Posterior vena cava (tissue), 2 donors: ENCODE measurements around the gene SOHLH1. TPM values are rescaled to one million over a fixed set of nuclear protein-coding genes. Genes with fewer than 3 reads are reported as not detected.

Experiments used
- DNase-seq: peaks from one replicate; pipeline ENCODE4 v3.0.0-alpha.2; 2020; ENCODE audit warnings: low spot score
- intact Hi-C, 2 donors: fragments of 100-400 bp; cut with DNase I; formaldehyde crosslinking; loops; one replicate each; pipeline versions ENCODE4 v1.14.1 to v1.14.2; 2022 to 2023
- total RNA-seq, 2 donors: library from RNA; stranded (reverse); fragmentation: NEBNext Ultra II Directional; extraction: Animal tissue kit (Norgen Biotek cat#: 25700); gene quantifications; one replicate each; pipeline ENCODE4 v1.2.1, GENCODE V29; 2021
- donor health status: DM: yes; HTN: yes; CAD: no.
- donor health status: DM: yes; HTN: yes; CAD: no.

The SOHLH1 gene
- total RNA-seq, 2 donors from 2014 or later = not detected

DNA sequence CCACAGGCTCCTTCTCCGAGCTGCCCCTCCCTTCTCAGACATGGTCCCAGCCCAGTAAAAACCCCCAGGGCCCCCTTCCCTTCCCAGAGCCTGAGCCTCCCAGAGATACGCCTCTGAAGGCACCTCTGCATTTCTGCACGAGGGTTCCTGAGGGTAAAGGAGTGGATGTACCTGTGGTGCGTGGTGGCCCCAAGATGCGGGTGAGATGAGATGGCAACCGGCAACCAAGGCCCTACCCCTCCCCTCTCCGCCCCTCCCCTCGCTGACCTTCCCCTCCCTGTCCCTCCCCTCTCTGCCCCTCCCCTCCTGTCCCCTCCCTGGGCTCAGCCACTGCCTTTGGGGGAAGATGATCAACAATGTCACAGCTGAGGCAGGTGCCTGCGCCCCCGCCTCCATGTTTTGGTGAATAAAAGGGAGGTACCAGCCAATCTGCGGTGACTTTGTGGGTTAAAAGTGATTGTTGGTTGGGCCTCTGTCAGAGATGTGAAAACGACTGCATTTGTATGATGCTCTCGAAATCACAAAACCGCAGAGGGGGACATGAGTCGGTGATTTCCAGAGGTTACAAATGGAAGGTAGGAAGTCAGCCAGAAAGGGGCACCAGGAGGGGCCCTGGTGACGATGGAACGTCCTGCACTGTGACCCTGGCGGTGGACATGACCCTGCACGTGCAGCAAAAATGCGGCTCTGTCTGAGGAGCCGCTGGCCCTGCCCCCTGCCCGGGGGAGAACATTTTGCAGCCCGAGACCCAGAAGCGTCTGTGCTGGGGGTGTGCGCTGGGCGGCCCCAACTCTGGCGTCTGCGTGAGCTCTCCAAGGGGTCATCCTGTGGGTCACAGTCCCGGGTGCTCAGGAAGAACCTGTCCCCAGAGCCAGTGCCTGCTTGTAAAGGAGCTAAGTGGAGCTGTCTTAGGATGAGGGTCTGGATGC lies 32.5 kb downstream of the SOHLH1 start:
- DNase-seq = peak; percentile 65
- intact Hi-C loops = no loop called here

- intact Hi-C loops = no loop called here
- no peak for DNase-seq
These were observed 33.5 kb downstream of the SOHLH1 start for GRCh38 chr9:135665795-135666189.

DNA sequence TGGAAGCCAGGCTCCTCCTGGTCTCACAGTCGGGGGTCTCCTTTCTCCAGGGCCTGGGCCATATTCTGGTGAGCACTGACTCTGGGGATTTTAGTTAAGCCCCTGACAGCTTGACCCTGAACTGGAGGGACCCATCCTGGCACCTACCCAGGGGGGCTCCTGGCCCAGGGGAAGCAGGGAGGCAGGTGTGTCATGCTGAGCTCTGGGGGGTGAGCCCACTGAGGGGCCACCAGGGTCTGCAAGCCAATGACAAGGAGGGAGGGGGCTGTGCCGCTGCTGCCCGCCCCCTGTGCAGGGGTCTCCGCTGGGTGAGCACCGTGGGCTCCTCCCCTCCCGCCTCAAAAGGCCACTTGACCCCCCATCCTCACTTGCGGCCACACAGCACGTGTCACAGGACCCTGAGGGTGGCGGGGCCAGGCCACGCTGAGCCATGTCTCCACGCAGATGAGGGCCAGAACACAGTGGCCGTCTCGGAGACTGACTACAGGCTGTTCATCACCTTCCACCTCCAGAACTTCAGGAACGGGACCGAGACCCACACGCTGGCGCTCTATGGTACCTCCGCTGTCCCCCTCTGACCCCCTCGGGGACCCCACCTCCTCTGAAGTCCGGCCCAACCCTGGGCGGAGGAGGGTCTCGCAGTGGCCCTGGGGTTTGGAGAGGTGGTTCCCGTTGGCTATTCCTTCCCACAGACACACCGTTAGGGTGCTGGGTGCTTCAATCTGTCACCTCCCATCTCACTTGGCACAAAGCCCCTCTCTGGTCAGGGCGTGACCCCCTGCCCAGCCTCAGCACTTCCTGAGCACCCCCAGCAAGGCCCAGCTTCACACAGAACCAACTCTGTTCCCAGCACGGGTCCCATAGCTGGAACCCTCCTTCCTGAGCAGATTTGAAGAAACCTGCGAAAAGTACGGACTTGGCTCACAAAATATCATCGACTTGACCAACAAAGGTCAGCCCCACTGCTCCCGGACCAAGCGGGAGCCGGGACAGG lies 34.2 kb downstream of the SOHLH1 start:
- no peak for DNase-seq

GRCh38 chr9:135664266-135664665 lies 35.0 kb downstream of the SOHLH1 start:
- intact Hi-C loops = no loop called here
- no peak for DNase-seq

More for the DNA sequence above, 34.2 kb downstream of the SOHLH1 start:
- intact Hi-C loops = no loop called here

DNA sequence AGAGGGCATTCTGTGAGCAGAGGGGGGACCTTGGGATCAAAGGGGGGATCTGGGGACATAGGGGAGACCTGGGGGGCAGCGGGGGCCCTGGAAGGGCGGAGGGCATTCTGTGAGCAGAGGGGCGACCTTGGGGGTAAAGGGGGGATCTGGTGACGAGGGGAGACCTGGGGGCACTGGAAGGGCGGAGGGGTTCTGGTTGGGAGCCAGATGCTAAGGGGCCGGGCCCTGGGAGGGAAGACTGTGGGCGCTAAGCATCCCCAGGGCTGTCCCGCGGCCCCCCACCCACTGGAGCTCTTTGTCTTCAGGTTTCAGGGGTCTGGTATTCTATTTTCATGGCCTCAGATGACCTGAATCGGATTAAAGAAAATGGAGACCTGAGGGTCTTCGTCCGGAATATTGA lies 35.4 kb downstream of the SOHLH1 start:
- no peak for DNase-seq
- intact Hi-C loops = no loop called here

GRCh38 chr9:135663451-135663770 lies 35.9 kb downstream of the SOHLH1 start:
- intact Hi-C loops = no loop called here
- no peak for DNase-seq

DNA sequence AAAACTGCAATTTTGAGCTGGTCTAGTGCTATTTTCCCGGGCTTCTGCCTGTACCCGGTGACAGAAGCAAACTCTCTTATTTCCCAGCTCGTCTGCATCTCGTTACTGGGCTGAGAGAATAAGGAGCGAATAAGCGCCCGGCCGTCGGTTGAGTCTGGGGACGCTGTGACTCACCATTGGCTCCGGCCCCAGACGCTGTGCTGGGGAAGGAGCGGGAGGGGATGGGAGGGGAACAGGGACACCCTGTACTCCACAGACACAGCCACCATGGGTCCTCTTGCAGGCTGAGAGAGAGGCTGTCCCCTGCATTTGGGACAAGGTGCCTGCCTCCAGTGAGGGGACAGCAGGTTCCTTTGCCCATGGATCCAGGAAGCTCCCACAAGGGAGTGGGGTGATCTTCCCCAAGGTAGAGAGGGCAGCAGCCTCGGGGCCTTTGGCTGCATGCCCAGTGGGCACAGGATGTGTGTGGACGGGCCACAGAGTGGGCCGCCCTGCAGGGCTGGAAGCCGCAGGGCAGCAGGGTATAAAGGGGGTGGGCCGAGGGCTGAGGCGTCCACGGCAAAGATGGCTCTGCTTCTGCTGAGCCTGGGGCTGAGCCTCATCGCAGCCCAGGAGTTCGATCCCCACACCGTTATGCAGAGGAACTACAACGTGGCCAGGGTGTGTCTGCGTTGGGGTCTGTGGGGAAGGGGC lies 36.4 kb downstream of the SOHLH1 start, which contains the start of gene LCN9:
Gene LCN9 (plus strand): TSS at position 552 of the 693 bp plus-strand sequence. CDS start 13 bp downstream, at position 565.
- no peak for DNase-seq
- intact Hi-C loops = no loop called here

DNA sequence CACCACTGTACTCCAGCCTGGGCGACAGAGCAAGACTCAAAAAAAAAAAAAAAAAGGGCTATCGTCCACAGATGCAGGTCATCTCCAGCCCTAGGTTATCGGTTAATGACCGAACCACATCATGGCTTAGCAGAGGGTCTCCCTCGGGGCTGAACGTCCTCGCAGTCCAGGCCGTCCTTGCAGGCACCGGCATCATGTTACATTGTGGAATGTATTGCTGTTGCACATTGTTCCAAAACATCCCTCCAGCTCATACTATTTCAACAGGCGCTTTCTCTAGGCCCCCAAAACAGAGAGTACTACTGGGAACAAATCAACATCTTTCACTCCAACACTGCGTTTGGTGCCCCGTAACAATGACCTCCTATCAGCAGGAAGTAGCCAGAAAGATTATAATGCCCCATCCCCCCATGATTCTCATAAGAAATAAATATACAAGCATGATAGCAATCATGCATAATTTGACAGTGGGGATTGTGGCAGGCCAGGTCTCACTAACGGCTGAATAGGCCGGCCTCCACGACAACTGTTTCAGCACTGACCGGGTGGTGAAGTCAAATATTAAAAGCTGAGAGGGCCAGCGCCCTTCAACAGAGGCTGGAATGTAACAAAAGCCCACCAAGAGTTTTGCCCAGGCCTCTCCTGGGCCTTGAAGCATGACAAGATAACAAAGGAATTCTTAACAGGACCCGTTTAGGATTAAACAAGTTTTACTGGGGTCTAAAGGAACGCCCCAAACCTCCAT lies 37.3 kb downstream of the SOHLH1 start:
- intact Hi-C loops = no loop called here

DNA sequence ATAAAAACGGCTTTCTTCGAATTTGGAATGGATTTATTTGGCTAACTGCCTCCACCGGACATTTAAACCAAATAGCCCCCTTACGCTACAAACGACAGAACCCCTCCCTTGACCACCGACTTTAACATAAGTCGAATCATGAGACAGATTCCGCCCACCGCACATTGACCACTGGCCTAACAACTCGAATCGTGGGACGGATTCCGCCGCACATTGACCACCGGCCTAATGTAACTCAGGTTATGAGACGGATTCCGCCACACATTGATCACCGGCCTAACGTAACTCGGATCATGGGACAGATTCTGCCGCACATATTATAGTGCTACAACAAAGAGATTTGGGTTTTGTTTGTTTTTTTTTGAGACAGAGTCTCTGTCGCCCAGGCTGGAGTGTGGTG lies 38.9 kb downstream of the SOHLH1 start:
- intact Hi-C loops = no loop called here

More for the DNA sequence above, 37.3 kb downstream of the SOHLH1 start:
- no peak for DNase-seq

DNA sequence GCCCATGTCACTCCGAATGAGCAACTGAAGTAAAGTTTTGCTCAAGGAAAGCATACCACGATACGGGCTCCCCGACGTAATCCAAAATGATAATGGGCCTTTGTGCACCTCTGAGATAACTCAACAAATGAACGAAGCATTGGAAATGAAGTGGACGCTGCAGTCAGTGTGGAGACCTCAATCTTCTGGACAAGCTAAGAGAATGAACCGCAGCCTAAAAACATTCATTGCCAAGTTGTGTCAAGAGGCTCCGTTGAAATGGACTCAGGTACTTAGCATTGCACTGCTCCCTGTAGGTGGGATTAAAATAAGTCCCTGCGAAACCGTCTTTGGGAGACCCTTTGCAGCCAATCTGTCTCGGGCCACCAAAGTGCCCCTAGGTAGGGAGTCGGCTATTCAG lies 40.0 kb downstream of the SOHLH1 start:
- DNase-seq = no peak
- intact Hi-C loops = no loop called here

More for the DNA sequence above, 38.9 kb downstream of the SOHLH1 start:
- DNase-seq = no peak

GRCh38 chr9:135657416-135657815 lies 41.9 kb downstream of the SOHLH1 start:
- intact Hi-C loops = no loop called here
- no peak for DNase-seq

DNA sequence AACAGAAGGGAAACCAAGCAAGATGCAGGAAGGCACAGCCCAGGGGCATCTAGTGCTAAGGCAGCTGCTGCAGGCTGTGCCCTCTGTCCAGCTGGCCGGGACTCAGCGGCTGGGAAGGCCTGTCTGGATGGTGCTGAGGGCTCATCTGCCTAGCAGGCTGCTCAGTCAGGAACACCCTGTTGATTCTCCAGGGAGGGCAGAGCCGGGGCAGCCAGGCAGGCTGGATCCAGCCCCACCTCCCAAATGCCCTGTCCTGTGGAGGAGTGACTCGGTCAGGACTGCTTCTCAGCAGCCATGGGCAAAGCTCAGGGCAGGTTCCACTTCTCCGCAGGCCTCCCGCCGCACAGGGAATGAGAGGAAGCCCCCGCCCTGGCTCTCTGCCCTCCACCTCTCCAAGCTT lies 44.0 kb downstream of the SOHLH1 start:
- intact Hi-C loops = no loop called here
- DNase-seq = no peak

GRCh38 chr9:135650408-135650807 lies 48.9 kb downstream of the SOHLH1 start:
- DNase-seq = no peak
- intact Hi-C loops = no loop called here

GRCh38 chr9:135649508-135649907 lies 49.8 kb downstream of the SOHLH1 start:
- intact Hi-C loops = no loop called here
- DNase-seq = no peak

GRCh38 chr9:135648494-135649410 lies 50.5 kb downstream of the SOHLH1 start:
- intact Hi-C loops = no loop called here
- no peak for DNase-seq

DNA sequence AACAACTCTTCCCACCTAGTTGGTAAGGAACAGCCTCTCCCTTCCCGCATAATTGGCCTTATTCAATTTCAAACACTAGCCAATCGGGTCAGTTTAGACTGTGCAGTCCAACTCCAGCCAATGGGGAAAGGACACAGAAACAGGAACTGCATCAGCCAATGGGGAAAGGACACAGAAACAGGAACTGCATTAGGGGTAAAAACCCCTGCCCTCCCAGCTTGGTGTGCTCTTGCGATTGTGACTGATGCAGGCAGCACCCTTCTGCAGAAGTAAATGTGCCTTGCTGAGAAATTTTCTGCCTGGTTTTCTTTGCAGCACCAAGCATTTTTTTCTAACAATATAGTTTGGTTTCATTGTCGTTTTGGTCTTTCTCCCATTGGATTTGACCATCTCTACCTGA lies 51.4 kb downstream of the SOHLH1 start:
- intact Hi-C loops = no loop called here
- no peak for DNase-seq

GRCh38 chr9:135644631-135645218 lies 54.6 kb downstream of the SOHLH1 start:
- DNase-seq = no peak
- intact Hi-C loops = no loop called here
